Ovary (tissue), 9 donors: ENCODE results near the gene KIF26B. TPM values are rescaled to one million over a fixed set of nuclear protein-coding genes. Genes with fewer than 3 reads are reported as not detected.

Experiments
- DNase-seq, 5 donors: peaks; one replicate each; pipeline ENCODE4 v3.0.0-alpha.2; 2019 to 2020
- H3K27ac ChIP-seq, 2 donors: fragments of 200-600 bp; one replicate each; pipeline versions ENCODE4 v1.5.1 to v1.8.0; 2019 to 2022
- H3K27me3 ChIP-seq: fragments of 200-600 bp; one replicate; pipeline ENCODE4 v1.8.0; 2022
- H3K36me3 ChIP-seq: fragments of 200-600 bp; sonication (generic); one replicate; pipeline ENCODE4 v1.5.1; 2019
- H3K4me1 ChIP-seq: one replicate; pipeline ENCODE4 v1.8.1; 2013; ENCODE audit warnings: mild to moderate bottlenecking, moderate library complexity; ENCODE audit not compliant: insufficient read depth
- H3K4me3 ChIP-seq: fragments of 200-600 bp; sonication (generic); one replicate; pipeline ENCODE4 v1.5.1; 2017
- H3K9me3 ChIP-seq, 2 donors: fragments of 200-600 bp in 1 of 2; sonication (generic) in 1 of 2; one replicate each; pipeline versions ENCODE4 v1.5.1 to v1.8.1; 2013 to 2019; ENCODE audit warnings: mild to moderate bottlenecking in 1 of 2, moderate library complexity in 1 of 2
- CTCF ChIP-seq, 3 donors: fragments of 450-650 bp in 2 of 3; fragments of 200-600 bp in 1 of 3; IDR thresholded peaks; one replicate each; pipeline versions ENCODE4 v1.5.1 to v1.8.0; 2016 to 2022; ENCODE audit warnings: antibody characterized with exemption in 3 of 3, mild to moderate bottlenecking in 1 of 3
- EP300 ChIP-seq: sonication (generic); formaldehyde crosslinking; IDR thresholded peaks from one replicate; pipeline ENCODE4 v1.6.1; 2017; ENCODE audit warnings: antibody characterized with exemption
- POLR2A ChIP-seq: fragments of 450-650 bp; IDR thresholded peaks from one replicate; pipeline ENCODE4 v1.6.1; 2017; ENCODE audit warnings: antibody characterized with exemption, mild to moderate bottlenecking, moderate library complexity
- WGBS, 3 donors: extraction: QIAGEN DNeasy Blood & Tissue Kit in 1 of 3; methylation state at CpG; one replicate each; pipeline versions ENCODE4 v1.1.5 to v1.1.7; 2013 to 2017; 5-methylcytosine and 5-hydroxymethylcytosine counted together
- intact Hi-C, 4 donors: fragments of 100-400 bp; cut with DNase I; formaldehyde crosslinking; loops; one replicate each; pipeline versions ENCODE4 v1.11.0 to v1.15.1; 2022 to 2023
- polyA plus RNA-seq, 2 donors: library from polyadenylated mRNA; stranded (reverse); fragments of 200-250 nt in 1 of 2; fragments of 350-450 nt in 1 of 2; fragmentation: Illumina TruSeq in 1 of 2; extraction: RNeasy Lipid Tissue Mini Kit (QIAGEN cat#74804) in 1 of 2; gene quantifications; one replicate each; pipeline ENCODE4 v1.2.3, GENCODE V29; 2013 to 2014
- total RNA-seq, 7 donors: library from RNA; depleted of rRNA in 2 of 7; stranded (reverse); fragments of >200 nt in 2 of 7; fragmentation: NEBNext Ultra II Directional in 3 of 7; extraction: Animal tissue kit (Norgen Biotek cat#: 25700) in 3 of 7; gene quantifications; one replicate each; pipeline versions ENCODE4 v1.1.0 to v1.2.4, GENCODE V29; 2016 to 2023
- donor health status: DM: no; HTN: no; CAD: no; lungs with moderate emphysema.
- donor health status: DM: no; HTN: no; CAD: no.
- donor health status: Bipolar disorder and iron deficiency.
- donor health status: DM: yes; HTN: yes; CAD: no.
- donor health status: DM: no; HTN: no; CAD: no.
- donor health status: DM: yes; HTN: yes; CAD: no.

KIF26B gene
- total and polyA plus RNA-seq, 9 donors, result 0.28 to 4.0 (median 0.54) TPM

- intact Hi-C loops, result no loop called here
- no peak for TF ChIP-seq CTCF (IDR thresholded peaks at IDR 0.05)
- TF ChIP-seq EP300, result no peak
- TF ChIP-seq POLR2A, result no peak
- DNase-seq, result no peak
- H3K4me1 ChIP-seq, result no peaks in the 10 kb centered on the region
- no peaks in the 10 kb centered on the region for H3K36me3 ChIP-seq
- H3K4me3 ChIP-seq, result no peak overlapping the region
- no peaks in the 10 kb centered on the region for H3K27me3 ChIP-seq
- no peak overlapping the region for H3K27ac ChIP-seq
- no peaks in the 10 kb centered on the region for H3K9me3 ChIP-seq
- 74 to 84% (median 77%) methylated on average over 12 of the region's 12 CpGs for WGBS, 3 donors
These were observed 103.6 kb downstream of the KIF26B start for GRCh38 chr1:245258271-245258920.

DNA sequence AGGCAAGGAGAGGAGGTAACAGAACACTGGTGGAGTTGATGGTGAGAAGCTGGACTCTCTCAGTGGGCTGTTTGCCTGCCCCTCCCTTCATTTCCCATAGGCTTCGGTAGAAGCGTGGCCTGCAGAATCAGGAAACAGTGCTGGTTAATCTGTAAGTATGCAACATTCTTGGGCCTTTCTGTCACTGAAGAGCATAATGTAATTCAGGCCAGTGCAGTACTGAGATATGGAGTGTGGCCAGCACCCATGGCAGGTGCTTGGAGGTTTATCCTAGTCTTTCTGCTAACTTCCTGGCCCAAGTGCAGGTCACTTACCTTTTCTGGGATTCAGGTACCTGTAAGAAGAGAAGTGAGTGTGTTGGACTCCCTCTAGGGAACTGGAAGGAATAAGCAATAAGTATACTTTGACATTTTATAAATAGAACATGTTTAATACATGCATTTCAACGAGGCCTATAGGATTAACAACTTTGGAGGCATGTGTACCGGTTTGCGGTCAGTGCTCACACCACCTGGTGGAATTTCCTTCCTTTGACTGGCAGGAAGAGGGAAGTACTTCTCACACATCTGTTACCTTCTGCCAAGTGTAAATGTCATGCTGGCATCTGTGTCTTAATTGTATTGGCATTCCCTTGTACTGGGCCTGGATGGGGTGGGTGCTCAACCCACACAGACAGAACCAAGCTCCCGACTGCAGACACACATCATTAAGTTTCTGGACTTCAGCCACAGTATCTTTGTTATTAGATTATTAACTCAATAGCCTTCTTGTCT is 105.5 kb downstream of the KIF26B start:
- Histone ChIP-seq H3K4me3 (no peak overlapping the region), H3K27me3 (no peaks in the 10 kb centered on the region), H3K4me1 (no peaks in the 10 kb centered on the region), H3K27ac (no peak overlapping the region), H3K9me3 (no peaks in the 10 kb centered on the region), H3K36me3 (no peaks in the 10 kb centered on the region)
- WGBS, 3 donors, result 56 to 64% (median 64%) methylated on average over 6 of the region's 6 CpGs
- intact Hi-C loops, result no loop called here
- TF ChIP-seq EP300, result no peak
- no peak for DNase-seq

DNA sequence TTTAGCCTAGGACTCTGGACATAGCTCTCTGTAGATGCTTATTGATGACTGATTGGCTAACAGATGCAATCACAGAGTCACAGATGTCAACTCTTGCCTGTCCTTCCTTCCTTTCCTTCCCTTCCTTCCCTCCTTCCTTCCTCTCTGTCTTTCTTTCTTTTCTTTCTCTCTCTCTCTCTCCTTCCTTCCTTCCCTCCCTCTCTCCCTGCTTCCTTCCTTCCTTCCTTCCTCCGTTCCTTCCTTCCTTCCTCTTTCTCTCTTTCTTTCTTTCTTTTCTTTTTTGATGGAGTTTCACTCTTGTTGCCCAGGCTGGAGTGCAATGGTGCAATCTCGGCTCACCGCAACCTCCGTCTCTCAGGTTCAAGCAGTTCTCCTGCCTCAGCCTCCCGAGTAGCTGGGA is 106.1 kb downstream of the KIF26B start:
- Histone ChIP-seq H3K27ac (no peak overlapping the region), H3K9me3 (no peaks in the 10 kb centered on the region), H3K4me1 (no peaks in the 10 kb centered on the region), H3K27me3 (no peaks in the 10 kb centered on the region), H3K36me3 (no peaks in the 10 kb centered on the region), H3K4me3 (no peak overlapping the region)
- 95 to 96% (median 96%) methylated on average over 5 of the region's 5 CpGs for WGBS, 3 donors
- intact Hi-C loops, result no loop called here
- no peak for DNase-seq
- TF ChIP-seq EP300 (no peak), CTCF (IDR thresholded peaks at IDR 0.05) (no peak), POLR2A (no peak)

GRCh38 chr1:245261786-245262185 is 107.0 kb downstream of the KIF26B start:
- H3K9me3 ChIP-seq, result no peaks in the 10 kb centered on the region
- no peaks in the 10 kb centered on the region for H3K27me3 ChIP-seq
- no peak overlapping the region for H3K4me3 ChIP-seq
- DNase-seq, result no peak
- WGBS, 3 donors, result 89 to 94% (median 91%) methylated on average over 7 of the region's 7 CpGs
- H3K27ac ChIP-seq, result no peak overlapping the region
- TF ChIP-seq CTCF (IDR thresholded peaks at IDR 0.05), result no peak
- TF ChIP-seq POLR2A, result no peak
- no peak for TF ChIP-seq EP300
- intact Hi-C loops, result no loop called here
- H3K36me3 ChIP-seq, result no peaks in the 10 kb centered on the region
- H3K4me1 ChIP-seq, result no peaks in the 10 kb centered on the region

GRCh38 chr1:245263529-245264095 is 108.8 kb downstream of the KIF26B start:
- intact Hi-C loops, result no loop called here
- DNase-seq, result no peak
- TF ChIP-seq POLR2A (no peak), EP300 (no peak)
- no peak overlapping the region for H3K27ac ChIP-seq
- H3K9me3 ChIP-seq, result no peaks in the 10 kb centered on the region
- no peaks in the 10 kb centered on the region for H3K27me3 ChIP-seq
- H3K4me1 ChIP-seq, result no peaks in the 10 kb centered on the region
- H3K4me3 ChIP-seq, result no peak overlapping the region
- no peaks in the 10 kb centered on the region for H3K36me3 ChIP-seq
- 71 to 76% (median 72%) methylated on average over 5 of the region's 5 CpGs for WGBS, 3 donors
